GM19467 (cell line): ENCODE data around the gene SPIB.

Source experiments
- ATAC-seq: cut with Tn5 transposase; IDR thresholded peaks from one replicate; pipeline ENCODE4 v1.9.1; 2021; ENCODE audit warnings: mild to moderate bottlenecking, moderate library complexity; ENCODE audit not compliant: unreplicated experiment

Gene SPIB

DNA sequence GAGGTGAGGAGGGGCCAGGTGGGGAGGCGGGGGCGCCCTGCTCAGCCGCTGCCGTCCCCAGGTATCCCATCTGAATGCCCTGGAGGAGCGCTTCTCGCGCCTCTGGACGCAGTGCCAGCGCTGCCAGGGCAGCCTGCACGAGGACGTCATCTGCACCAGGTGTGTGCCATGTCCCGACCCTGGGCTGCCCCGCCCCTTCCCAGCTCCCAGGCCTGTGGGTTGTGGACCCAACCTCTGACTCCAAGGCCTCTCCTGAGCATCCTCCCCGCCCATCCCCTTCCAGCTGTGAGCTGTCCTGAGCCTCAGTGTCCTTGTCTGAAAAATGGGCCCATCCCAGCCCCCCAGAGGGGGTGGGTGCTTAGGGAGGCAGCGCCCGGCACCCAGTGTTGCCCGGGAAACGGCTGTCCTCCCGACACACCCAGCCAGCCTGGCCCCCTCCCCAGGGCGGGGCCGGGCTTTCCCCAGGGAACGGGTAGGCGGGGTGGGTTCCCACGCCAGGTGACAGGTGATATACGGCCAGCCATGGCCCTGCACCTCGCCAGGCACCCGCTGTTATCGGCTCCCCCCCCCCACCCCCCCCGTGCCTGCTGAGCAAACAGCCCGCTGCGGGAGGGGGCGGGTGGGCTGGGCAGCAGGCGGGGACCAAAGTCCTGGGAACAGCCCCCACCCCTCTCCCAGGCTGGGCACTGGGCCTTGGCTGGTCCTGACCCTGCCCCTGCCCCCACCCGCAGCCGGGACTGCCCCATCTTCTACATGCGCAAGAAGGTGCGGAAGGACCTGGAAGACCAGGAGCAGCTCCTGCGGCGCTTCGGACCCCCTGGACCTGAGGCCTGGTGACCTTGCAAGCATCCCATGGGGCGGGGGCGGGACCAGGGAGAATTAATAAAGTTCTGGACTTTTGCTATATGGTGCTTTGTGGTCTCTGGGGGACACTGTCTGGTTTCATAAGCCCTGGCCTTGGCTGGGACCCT is 1.3 kb upstream of the SPIB start:
- ATAC-seq, result no peak

- ATAC-seq, result no peak
Observed at GRCh38 chr19:50419022-50419579, 363 bp downstream of the SPIB start.

DNA sequence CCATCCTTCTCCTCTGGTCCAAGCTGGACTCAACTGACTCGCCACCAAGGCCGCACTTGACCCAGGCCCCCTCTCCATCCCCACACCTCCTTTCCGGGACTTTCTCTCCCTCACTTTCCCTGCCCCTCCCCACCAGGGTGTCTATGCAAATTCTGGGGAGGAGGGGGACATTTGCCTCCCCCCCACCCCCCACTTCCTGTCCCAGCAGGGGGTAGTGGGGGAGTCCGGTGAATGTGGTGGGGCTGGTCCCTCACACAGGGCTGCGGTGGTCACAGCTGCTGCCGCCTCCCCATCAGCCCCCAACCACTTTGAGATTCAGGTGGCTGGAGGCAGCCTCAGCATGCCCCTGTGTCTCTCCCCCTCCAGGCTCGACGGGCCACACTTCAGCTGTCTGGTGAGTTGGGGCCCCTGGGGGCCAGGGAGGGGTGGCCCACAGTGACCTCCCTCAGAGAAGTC is 870 bp downstream of the SPIB start:
- ATAC-seq, result no peak

GRCh38 chr19:50420127-50420526 is 1.4 kb downstream of the SPIB start:
- no peak for ATAC-seq

DNA sequence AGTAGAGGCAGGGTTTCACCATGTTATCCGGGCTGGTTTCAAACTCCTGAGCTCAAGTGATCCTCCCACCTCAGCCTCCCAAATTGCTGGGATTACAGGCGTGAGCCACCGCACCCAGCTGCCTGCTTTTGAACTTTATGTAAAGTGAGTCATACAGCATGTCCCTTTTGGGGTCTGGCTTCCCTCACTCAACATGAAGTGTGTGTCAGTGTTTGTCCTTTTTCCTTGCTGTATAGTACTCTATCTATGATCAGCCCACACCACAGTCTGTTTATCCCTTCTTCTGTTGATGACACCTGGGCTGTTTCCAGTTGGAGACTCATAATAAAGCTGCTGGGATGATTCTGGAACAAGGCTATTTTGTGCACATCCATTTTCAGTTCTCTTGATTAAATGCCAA is 2.1 kb downstream of the SPIB start:
- no peak for ATAC-seq

GRCh38 chr19:50422397-50423278 is 3.9 kb downstream of the SPIB start:
- no peak for ATAC-seq

GRCh38 chr19:50423279-50424113 is 4.8 kb downstream of the SPIB start:
- ATAC-seq, result no peak

- no peak for ATAC-seq
Observed at GRCh38 chr19:50425581-50425980, 6.8 kb downstream of the SPIB start.

- ATAC-seq, result no peak
Observed at GRCh38 chr19:50427318-50427925, 8.7 kb downstream of the SPIB start.

DNA sequence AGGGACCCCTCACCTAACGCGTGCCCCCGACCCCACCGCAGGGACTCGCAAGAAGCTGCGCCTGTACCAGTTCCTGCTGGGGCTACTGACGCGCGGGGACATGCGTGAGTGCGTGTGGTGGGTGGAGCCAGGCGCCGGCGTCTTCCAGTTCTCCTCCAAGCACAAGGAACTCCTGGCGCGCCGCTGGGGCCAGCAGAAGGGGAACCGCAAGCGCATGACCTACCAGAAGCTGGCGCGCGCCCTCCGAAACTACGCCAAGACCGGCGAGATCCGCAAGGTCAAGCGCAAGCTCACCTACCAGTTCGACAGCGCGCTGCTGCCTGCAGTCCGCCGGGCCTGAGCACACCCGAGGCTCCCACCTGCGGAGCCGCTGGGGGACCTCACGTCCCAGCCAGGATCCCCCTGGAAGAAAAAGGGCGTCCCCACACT is 9.3 kb downstream of the SPIB start:
- ATAC-seq, result no peak

DNA sequence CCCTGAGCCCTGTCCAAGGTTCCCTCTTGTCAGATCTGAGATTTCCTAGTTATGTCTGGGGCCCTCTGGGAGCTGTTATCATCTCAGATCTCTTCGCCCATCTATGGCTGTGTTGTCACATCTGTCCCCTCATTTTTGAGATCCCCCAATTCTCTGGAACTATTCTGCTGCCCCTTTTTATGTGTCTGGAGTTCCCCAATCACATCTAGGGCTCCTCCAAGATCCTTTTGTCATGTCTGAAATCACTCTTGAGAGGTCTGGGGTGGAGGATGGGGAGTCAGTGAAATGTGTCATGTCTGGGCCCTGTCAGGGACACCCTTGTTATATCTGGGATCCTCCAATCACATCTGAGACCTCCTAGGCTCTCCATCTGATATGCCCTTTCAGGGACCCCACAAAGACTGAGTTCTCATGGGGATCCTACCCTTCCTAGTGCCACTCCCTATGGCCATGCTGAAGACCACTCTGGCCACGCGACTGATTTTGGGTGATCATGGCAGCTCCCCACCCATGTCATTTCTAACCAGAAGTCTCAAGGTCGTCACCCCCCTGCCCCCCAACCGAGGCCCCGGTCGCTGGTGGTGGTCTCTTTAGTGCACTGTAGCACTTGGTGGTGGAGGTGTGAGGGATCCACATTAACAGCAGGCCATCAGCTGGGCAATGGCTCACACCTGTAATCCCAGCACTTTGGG is 10.2 kb downstream of the SPIB start:
- ATAC-seq, result no peak

DNA sequence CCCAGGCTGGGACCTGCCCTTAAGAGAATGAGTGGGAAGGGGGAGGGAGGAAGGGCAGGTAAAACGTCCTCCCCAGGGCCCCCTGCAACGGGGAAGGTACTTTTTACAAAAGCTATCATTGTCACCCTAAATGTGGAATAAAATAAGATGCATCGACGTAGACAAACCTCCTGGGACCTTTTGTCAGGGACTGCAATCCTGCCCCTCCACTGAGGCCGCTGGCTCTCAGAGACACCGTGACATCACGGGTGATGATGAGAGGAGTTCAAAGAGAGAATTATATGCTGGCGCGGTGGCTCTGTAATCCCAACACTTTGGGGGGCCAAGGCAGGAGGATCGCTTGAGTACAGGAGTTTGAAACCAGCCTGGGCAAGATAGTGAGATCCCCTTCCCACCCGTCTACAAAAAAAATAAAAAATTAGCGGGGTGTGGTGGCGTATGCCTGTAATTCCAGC is 12.2 kb downstream of the SPIB start:
- ATAC-seq, result no peak

DNA sequence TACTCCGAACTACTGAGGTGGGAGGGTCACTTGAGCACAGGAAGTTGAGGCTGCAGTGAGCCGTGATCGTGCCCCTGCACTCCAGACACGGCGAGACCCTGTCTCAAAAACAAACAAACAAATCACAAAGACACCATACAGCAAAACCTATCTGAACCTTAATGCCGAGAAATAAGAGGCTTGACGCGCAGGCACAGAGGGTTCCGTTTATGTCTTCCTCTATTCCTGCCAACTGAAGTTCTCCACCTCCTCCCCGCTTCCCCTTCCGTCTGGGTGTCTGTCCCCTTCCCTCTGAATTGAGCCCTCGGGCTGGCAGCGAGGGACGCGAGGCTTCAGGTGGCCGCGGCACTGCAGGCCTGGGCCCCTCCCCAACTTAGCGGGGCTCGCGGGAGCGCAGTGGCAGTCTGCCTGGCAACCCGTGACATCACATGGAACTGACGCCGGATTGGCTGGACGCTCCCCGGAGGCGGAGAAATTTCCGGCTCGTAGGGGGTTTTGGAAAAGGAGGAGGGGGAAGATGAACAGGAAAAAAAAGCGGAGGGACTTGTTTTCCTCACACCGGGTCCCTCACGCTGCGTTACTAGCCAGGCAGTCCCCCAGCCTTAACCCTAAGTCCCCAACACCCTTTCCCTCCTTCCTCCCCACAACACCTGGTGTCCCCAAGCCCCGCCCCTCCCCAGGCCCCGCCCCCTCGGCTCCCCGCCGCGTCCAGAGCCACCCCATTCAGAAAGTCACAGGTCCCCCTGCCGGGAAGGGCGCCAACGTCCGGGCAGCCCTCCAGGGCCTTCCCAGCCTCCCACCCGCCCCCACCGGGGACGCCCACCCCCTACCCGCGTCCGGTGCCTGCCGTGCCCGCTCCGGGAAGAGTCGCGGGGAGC is 12.8 kb downstream of the SPIB start:
- ATAC-seq, result peak; percentile 53

- no peak for ATAC-seq
Observed at GRCh38 chr19:50432221-50433028, 13.7 kb downstream of the SPIB start, which contains the start of gene MYBPC2. Gene MYBPC2 (plus strand): TSS chr19:50432892. CDS start chr19:50432954, 62 bp downstream.

GRCh38 chr19:50433201-50434180 is 14.8 kb downstream of the SPIB start:
- no peak for ATAC-seq

DNA sequence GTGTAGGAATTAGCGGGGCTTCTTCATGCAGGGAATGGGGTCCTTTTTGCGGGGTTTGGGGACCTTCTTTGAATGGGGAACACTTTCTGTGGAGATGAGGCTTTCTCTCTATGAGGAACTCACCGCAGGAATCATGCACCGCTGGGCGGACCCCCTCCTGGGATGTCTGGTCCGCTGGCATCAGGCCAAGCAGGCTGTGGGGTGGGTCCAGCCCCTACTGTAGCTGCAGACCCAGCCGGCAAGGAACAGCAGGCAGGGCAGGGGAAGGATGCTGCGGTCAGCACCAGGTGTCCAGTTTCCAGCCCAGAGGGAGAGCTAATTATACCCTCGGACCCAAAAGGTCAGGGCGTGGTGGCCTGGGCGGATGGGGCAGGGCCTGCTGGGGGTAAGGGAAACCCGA is 15.8 kb downstream of the SPIB start:
- ATAC-seq, result no peak
